HG03520 (cell line): ENCODE results near the gene KCNK17.
"Not testable (repeated sequence)": the region's sequence is repeated elsewhere in the genome, so short reads cannot be mapped to it uniquely, and the experiment has no call there.

Experiments
- ATAC-seq: cut with Tn5 transposase; IDR thresholded peaks from one replicate; pipeline ENCODE4 v1.9.1; 2021; ENCODE audit warnings: mild to moderate bottlenecking, moderate library complexity; ENCODE audit not compliant: unreplicated experiment

Gene KCNK17

GRCh38 chr6:39302669-39303424, 11.4 kb downstream of the KCNK17 start:
- ATAC-seq, result peak; percentile 64

GRCh38 chr6:39302011-39302410, 12.2 kb downstream of the KCNK17 start:
- ATAC-seq, result no peak

- ATAC-seq, result no peak
These were observed 12.6 kb downstream of the KCNK17 start for GRCh38 chr6:39301606-39302005.

GRCh38 chr6:39300739-39301138, 13.5 kb downstream of the KCNK17 start:
- no peak for ATAC-seq

- ATAC-seq, result no peak
These were observed 16.2 kb downstream of the KCNK17 start for GRCh38 chr6:39298061-39298460.

GRCh38 chr6:39296745-39297640, 17.2 kb downstream of the KCNK17 start:
- no peak for ATAC-seq

GRCh38 chr6:39295611-39296011, 18.6 kb downstream of the KCNK17 start:
- no peak for ATAC-seq

- no peak for ATAC-seq
These were observed 19.3 kb downstream of the KCNK17 start for GRCh38 chr6:39294899-39295298.

GRCh38 chr6:39294133-39294532, 20.1 kb downstream of the KCNK17 start:
- ATAC-seq, result no peak

GRCh38 chr6:39292637-39293036, 21.6 kb downstream of the KCNK17 start:
- ATAC-seq, result no peak

- ATAC-seq, result no peak
These were observed 24.7 kb downstream of the KCNK17 start for GRCh38 chr6:39289490-39289889.

GRCh38 chr6:39287601-39288000, 26.6 kb downstream of the KCNK17 start:
- ATAC-seq, result no peak

GRCh38 chr6:39286596-39286995, 27.6 kb downstream of the KCNK17 start:
- not testable (repeated sequence) for ATAC-seq

GRCh38 chr6:39282774-39283173, 31.4 kb downstream of the KCNK17 start:
- ATAC-seq, result no peak

GRCh38 chr6:39281312-39281980, 32.8 kb downstream of the KCNK17 start:
- ATAC-seq, result no peak

GRCh38 chr6:39280247-39280731, 33.9 kb downstream of the KCNK17 start:
- no peak for ATAC-seq

- ATAC-seq, result no peak
These were observed 34.7 kb downstream of the KCNK17 start for GRCh38 chr6:39279539-39279938.

- ATAC-seq, result no peak
These were observed 37.7 kb downstream of the KCNK17 start for GRCh38 chr6:39276379-39276995.

- no peak for ATAC-seq
These were observed 39.3 kb downstream of the KCNK17 start for GRCh38 chr6:39274903-39275302.

- no peak for ATAC-seq
These were observed 39.7 kb downstream of the KCNK17 start for GRCh38 chr6:39274471-39274870.

GRCh38 chr6:39273406-39273821, 40.8 kb downstream of the KCNK17 start:
- no peak for ATAC-seq
